SK-N-SH (cell line): ENCODE measurements around the gene TUNAR. TPM values are rescaled to one million over a fixed set of nuclear protein-coding genes. Genes with fewer than 3 reads are reported as not detected.

ENCODE experiments used
- CTCF ChIA-PET: fragments of 300-600, 350-600 bp; formaldehyde crosslinking; extraction: SDS; loops from one replicate; lab custom pipeline; 2021; lab: Yijun Ruan, JAX
- POLR2A ChIA-PET: fragments of 350-600 bp; sonication (Branson Sonifier 250); formaldehyde crosslinking; extraction: SDS; loops from one replicate; lab custom pipeline; 2020; ENCODE audit warnings: antibody characterized with exemption, inconsistent platforms; lab: Yijun Ruan, JAX
- DNase-seq: peaks from one replicate; pipeline ENCODE4 v3.0.0; 2012
- H2AFZ ChIP-seq: fragments of 200-600 bp; sonication (generic); 2 replicates; pipeline ENCODE4 v1.8.1; 2016; ENCODE audit warnings: antibody characterized with exemption, mild to moderate bottlenecking, low read depth
- H3F3A ChIP-seq: fragments of 200-600 bp; sonication (generic); replicated peaks from 2 replicates; pipeline ENCODE3; 2016; ENCODE audit warnings: antibody characterized with exemption, mild to moderate bottlenecking; ENCODE audit not compliant: insufficient read depth
- H3K27ac ChIP-seq, 2 experiments: fragments of 200-500 bp in 1 of 2; fragments of 200-600 bp in 1 of 2; sonication (Bioruptor generic) in 1 of 2; sonication (generic), shearing (Covaris generic) in 1 of 2; 2 replicates each; pipeline versions ENCODE4 v1.5.1 to v1.6.1; 2014 to 2016; ENCODE audit warnings: low read depth in 2 of 2, inconsistent platforms in 1 of 2, low read length in 1 of 2, mild to moderate bottlenecking in 1 of 2, mixed read lengths in 1 of 2
- H3K27me3 ChIP-seq: fragments of 200-600 bp; sonication (generic), shearing (Covaris generic); 2 replicates; pipeline ENCODE4 v1.6.1; 2016; ENCODE audit warnings: mixed run types; ENCODE audit not compliant: insufficient read depth
- H3K36me3 ChIP-seq, 2 experiments: fragments of 200-500 bp in 1 of 2; fragments of 200-600 bp in 1 of 2; sonication (Bioruptor generic) in 1 of 2; sonication (generic) in 1 of 2; replicated peaks in 1 of 2; 2 replicates each; pipeline versions ENCODE3 to v1.5.1; 2014 to 2016; ENCODE audit warnings: low read length in 1 of 2, mild to moderate bottlenecking in 1 of 2; ENCODE audit not compliant: insufficient read depth in 2 of 2, control insufficient read depth in 1 of 2
- H3K4me1 ChIP-seq, 2 experiments: fragments of 200-500 bp in 1 of 2; fragments of 200-600 bp in 1 of 2; sonication (Bioruptor generic) in 1 of 2; sonication (generic), shearing (Covaris generic) in 1 of 2; 2 replicates each; pipeline versions ENCODE4 v1.5.1 to v1.6.1; 2014 to 2016; ENCODE audit warnings: low read depth in 1 of 2, low read length in 1 of 2, mixed run types in 1 of 2; ENCODE audit not compliant: insufficient read depth in 2 of 2, control insufficient read depth in 1 of 2
- H3K4me2 ChIP-seq: fragments of 200-600 bp; sonication (generic), shearing (Covaris generic); 2 replicates; pipeline ENCODE4 v1.6.1; 2017; ENCODE audit warnings: mixed run types
- H3K4me3 ChIP-seq, 2 experiments: fragments of 200-500 bp in 1 of 2; fragments of 200-600 bp in 1 of 2; sonication (Bioruptor generic) in 1 of 2; sonication (generic), shearing (Covaris generic) in 1 of 2; 2 replicates each; pipeline versions ENCODE4 v1.5.1 to v1.8.1; 2014 to 2016; ENCODE audit warnings: low read depth in 2 of 2, inconsistent platforms in 1 of 2, low read length in 1 of 2, mild to moderate bottlenecking in 1 of 2, mixed read lengths in 1 of 2, moderate library complexity in 1 of 2
- H3K79me2 ChIP-seq: fragments of 200-600 bp; sonication (generic); 2 replicates; pipeline ENCODE4 v1.8.1; 2017; ENCODE audit warnings: mild to moderate bottlenecking; ENCODE audit not compliant: insufficient read depth
- H3K9ac ChIP-seq: fragments of 200-600 bp; sonication (generic); 2 replicates; pipeline ENCODE4 v1.6.1; 2017; ENCODE audit warnings: mixed run types
- H3K9me2 ChIP-seq: fragments of 200-600 bp; sonication (generic); 2 replicates; pipeline ENCODE4 v1.6.1; 2017; ENCODE audit warnings: mixed run types
- H3K9me3 ChIP-seq: fragments of 200-600 bp; sonication (generic); 2 replicates; pipeline ENCODE4 v1.6.1; 2017; ENCODE audit warnings: mixed run types, mild to moderate bottlenecking, moderate library complexity
- H4K20me1 ChIP-seq: fragments of 200-600 bp; sonication (generic); 2 replicates; pipeline ENCODE4 v1.6.1; 2017; ENCODE audit warnings: mild to moderate bottlenecking, mixed run types; ENCODE audit not compliant: insufficient read depth
- EP300 ChIP-seq, 2 experiments: IDR thresholded peaks; 2 replicates each; pipeline versions ENCODE4 v1.4.0 to v1.6.1; 2012; ENCODE audit warnings: borderline replicate concordance in 1 of 2, low read depth in 1 of 2, low read length in 1 of 2
- FOXM1 ChIP-seq: IDR thresholded peaks from 2 replicates; pipeline ENCODE4 v1.4.0; 2012; ENCODE audit warnings: low read depth, mild to moderate bottlenecking
- NFIC ChIP-seq: IDR thresholded peaks from 2 replicates; pipeline ENCODE4 v1.4.0; 2012; ENCODE audit warnings: borderline replicate concordance
- RAD21 ChIP-seq: IDR thresholded peaks from 2 replicates; pipeline ENCODE4 v1.6.1; 2012; ENCODE audit warnings: mild to moderate bottlenecking, low read length
- REST ChIP-seq: IDR thresholded peaks from 2 replicates; pipeline ENCODE4 v1.6.1; 2012; ENCODE audit warnings: mild to moderate bottlenecking, low read depth, low read length, moderate library complexity
- USF1 ChIP-seq: IDR thresholded peaks from 2 replicates; pipeline ENCODE4 v1.4.0; 2012; ENCODE audit warnings: low read depth, borderline replicate concordance
- ZBTB33 ChIP-seq: IDR thresholded peaks from 2 replicates; pipeline ENCODE4 v1.4.0; 2012; ENCODE audit warnings: low read depth, borderline replicate concordance
- WGBS: methylation state at CpG from one replicate; pipeline ENCODE4 v1.1.6; 2017; ENCODE audit warnings: low lambda C conversion rate; 5-methylcytosine and 5-hydroxymethylcytosine counted together
- polyA plus RNA-seq, 3 experiments: library from polyadenylated mRNA; depleted of rRNA; stranded (reverse); fragments of >200 nt; gene quantifications; 2 replicates each; pipeline ENCODE4 v1.2.3, GENCODE V29; 2012

TUNAR gene
- polyA plus RNA-seq, 1 of the 3 experiments (the other 2 are of a cell fraction) = 0.02 TPM

GRCh38 chr14:95835121-95835730 is 41.4 kb upstream of the TUNAR start:
- Histone ChIP-seq H3K4me1 (peaks cover 0 to 5% of the 10 kb centered on the region in 2 experiments; a peak in 1 of 4 replicates), H4K20me1 (no peaks in the 10 kb centered on the region), H3K4me2 (no peak overlapping the region), H2AFZ (no peak overlapping the region), H3K9ac (no peak overlapping the region), H3K9me2 (no peaks in the 10 kb centered on the region), H3K36me3 (no peaks in the 10 kb centered on the region), H3K9me3 (no peaks in the 10 kb centered on the region), H3F3A (no peaks in the 10 kb centered on the region), H3K4me3 (no peak overlapping the region), H3K27ac (no peak overlapping the region), H3K27me3 (no peaks in the 10 kb centered on the region), H3K79me2 (no peaks in the 10 kb centered on the region)
- ChIA-PET CTCF (interaction anchor here (2.7 kb wide), 1 partner anchor 61 kb away, joined by 8 read pairs; no protein-coding TSS in a partner anchor), POLR2A (no interaction called here)
- TF ChIP-seq USF1 (0 out of 2 replicates have a peak, but pooled peaks have one; percentile 17), NFIC (no peak)
- DNase-seq = no peak
- WGBS = 1% methylated on average over 3 of the region's 3 CpGs

GRCh38 chr14:95838862-95839261 is 37.8 kb upstream of the TUNAR start:
- H3K4me2 ChIP-seq = no peak overlapping the region
- H3K9ac ChIP-seq = no peak overlapping the region
- peaks cover 0 to 5% of the 10 kb centered on the region in 2 experiments; a peak in 1 of 4 replicates for H3K4me1 ChIP-seq
- H4K20me1 ChIP-seq = no peaks in the 10 kb centered on the region
- 15% methylated on average over 5 of the region's 5 CpGs for WGBS
- no peak overlapping the region for H3K27ac ChIP-seq
- H2AFZ ChIP-seq = no peak overlapping the region
- ChIA-PET CTCF (no interaction called here), POLR2A (no interaction called here)
- H3K79me2 ChIP-seq = no peaks in the 10 kb centered on the region
- no peaks in the 10 kb centered on the region for H3K9me2 ChIP-seq
- no peaks in the 10 kb centered on the region for H3K27me3 ChIP-seq
- H3K4me3 ChIP-seq = no peak overlapping the region
- no peaks in the 10 kb centered on the region for H3K9me3 ChIP-seq
- no peaks in the 10 kb centered on the region for H3F3A ChIP-seq
- TF ChIP-seq EP300 (IDR thresholded peaks at IDR 0.05; ENCODE audit: borderline replicate concordance in 1 of 2, low read depth in 1 of 2, low read length in 1 of 2) = no peak
- no peak for TF ChIP-seq RAD21
- no peak for TF ChIP-seq FOXM1
- TF ChIP-seq ZBTB33 = no peak
- no peak for TF ChIP-seq REST
- TF ChIP-seq, all 33 proteins: peak for 0
- no peak for DNase-seq
- no peaks in the 10 kb centered on the region for H3K36me3 ChIP-seq
